Endothelial cell of umbilical vein (primary cell): ENCODE measurements around the gene CDC7. TPM values are rescaled to one million over a fixed set of nuclear protein-coding genes. Genes with fewer than 3 reads are reported as not detected.
"Not testable (repeated sequence)": the region's sequence is repeated elsewhere in the genome, so short reads cannot be mapped to it uniquely, and the experiment has no call there.

Experiments
- BruUV-seq: library from RNA; stranded (reverse); fragments of 400-500 nt; replicated peaks from 2 replicates; lab custom pipeline; 2021; lab: Mats Ljungman, UMichigan
- CTCF ChIA-PET: fragments of 300-600, 350-600 bp; sonication (Branson Sonifier 250); formaldehyde crosslinking; loops from one replicate; lab custom pipeline; 2021; ENCODE audit warnings: antibody characterized with exemption, inconsistent platforms; lab: Charles Lee
- POLR2A ChIA-PET: fragments of 300-600, 350-600 bp; sonication (Branson Sonifier 250); formaldehyde crosslinking; loops from one replicate; lab custom pipeline; 2021; ENCODE audit warnings: antibody characterized with exemption, inconsistent platforms; lab: Charles Lee
- DNase-seq: peaks from one replicate; pipeline ENCODE4 v3.0.0-alpha.2; 2011; ENCODE audit warnings: low read depth, low spot score
- FAIRE-seq: peaks from 2 replicates; lab custom pipeline; 2011; peaks lifted over from hg19 to GRCh38; lab: Jason Lieb, UNC
- H2AFZ ChIP-seq: 2 replicates; pipeline ENCODE4 v1.6.0; 2012; ENCODE audit warnings: low read depth, low read length, control low read depth, inconsistent platforms
- H3K27ac ChIP-seq: 2 replicates; pipeline ENCODE4 v1.5.1; 2011; ENCODE audit warnings: low read depth, mild to moderate bottlenecking, control low read depth, low read length, moderate library complexity; ENCODE audit not compliant: insufficient read depth
- H3K27me3 ChIP-seq, 2 experiments: 2 replicates each; pipeline versions ENCODE4 v1.6.0 to v1.6.1; 2011; ENCODE audit warnings: low read length in 2 of 2, mixed read lengths in 1 of 2; ENCODE audit not compliant: control insufficient read depth in 2 of 2, insufficient read depth in 2 of 2
- H3K36me3 ChIP-seq, 2 experiments: 2 replicates in 1 of 2; 3 replicates in 1 of 2; pipeline ENCODE4 v1.5.1; 2011; ENCODE audit warnings: low read length in 2 of 2, mild to moderate bottlenecking in 1 of 2, moderate library complexity in 1 of 2; ENCODE audit not compliant: control insufficient read depth in 2 of 2, insufficient read depth in 2 of 2; ENCODE audit errors: extremely low read depth in 1 of 2
- H3K4me1 ChIP-seq: 3 replicates; pipeline ENCODE4 v1.5.1; 2011; ENCODE audit warnings: mild to moderate bottlenecking, low read length; ENCODE audit not compliant: control insufficient read depth, insufficient read depth; ENCODE audit errors: extremely low read depth
- H3K4me2 ChIP-seq: 2 replicates; pipeline ENCODE4 v1.6.1; 2011; ENCODE audit warnings: low read length, control low read depth, mixed read lengths; ENCODE audit not compliant: insufficient read depth
- H3K4me3 ChIP-seq, 3 experiments: fragments of 200-600 bp in 1 of 3; sonication (generic), shearing (Covaris generic) in 1 of 3; replicated peaks in 1 of 3; 2 replicates each; pipeline ENCODE4 v1.5.1; 2011 to 2016; ENCODE audit warnings: control low read depth in 3 of 3, low read length in 3 of 3, mild to moderate bottlenecking in 2 of 3, inconsistent platforms in 1 of 3, low read depth in 1 of 3, moderate library complexity in 1 of 3; ENCODE audit not compliant: insufficient read depth in 1 of 3
- H3K79me2 ChIP-seq: 2 replicates; pipeline ENCODE4 v1.6.0; 2012; ENCODE audit warnings: low read length, inconsistent platforms; ENCODE audit not compliant: control insufficient read depth, insufficient read depth
- H3K9ac ChIP-seq: replicated peaks from 2 replicates; pipeline ENCODE3; 2011; ENCODE audit warnings: low read length, control low read depth; ENCODE audit not compliant: insufficient read depth; ENCODE audit errors: extremely low read depth
- H3K9me1 ChIP-seq: replicated peaks from 3 replicates; pipeline ENCODE4 v1.6.0; 2011; ENCODE audit warnings: mild to moderate bottlenecking, low read length; ENCODE audit not compliant: control insufficient read depth, insufficient read depth; ENCODE audit errors: extremely low read depth
- H3K9me3 ChIP-seq: replicated peaks from 2 replicates; pipeline ENCODE4 v1.5.1; 2012; ENCODE audit warnings: low read length, inconsistent platforms; ENCODE audit not compliant: control insufficient read depth, insufficient read depth
- H4K20me1 ChIP-seq: replicated peaks from 2 replicates; pipeline ENCODE3; 2011; ENCODE audit warnings: mild to moderate bottlenecking, low read length; ENCODE audit not compliant: control insufficient read depth, insufficient read depth; ENCODE audit errors: extremely low read depth
- EZH2 ChIP-seq: IDR thresholded peaks from 2 replicates; pipeline ENCODE4 v1.6.1; 2012; ENCODE audit warnings: borderline replicate concordance, low read depth, mild to moderate bottlenecking, moderate library complexity, low read length, inconsistent platforms; ENCODE audit not compliant: severe bottlenecking
- FOS ChIP-seq: IDR thresholded peaks from 2 replicates; pipeline ENCODE4 v1.6.1; 2011; ENCODE audit warnings: mild to moderate bottlenecking, low read length, moderate library complexity, borderline replicate concordance; ENCODE audit not compliant: insufficient read depth
- GATA2 ChIP-seq: IDR thresholded peaks from 2 replicates; pipeline ENCODE4 v1.7.0; 2011; ENCODE audit warnings: low read depth, mild to moderate bottlenecking, moderate library complexity, mixed read lengths, low read length; ENCODE audit not compliant: insufficient read length, insufficient read depth
- JUN ChIP-seq: IDR thresholded peaks from 2 replicates; pipeline ENCODE4 v1.6.1; 2011; ENCODE audit warnings: borderline replicate concordance, low read depth; ENCODE audit not compliant: insufficient read length, insufficient read depth
- MYC ChIP-seq: IDR thresholded peaks from one replicate; pipeline ENCODE4 v1.6.1; 2011; ENCODE audit warnings: mild to moderate bottlenecking, low read depth, low read length
- POLR2A ChIP-seq: IDR thresholded peaks from 2 replicates; pipeline ENCODE4 v1.6.1; 2012; ENCODE audit warnings: low read depth, mild to moderate bottlenecking, control low read depth, low read length
- POLR2AphosphoS5 ChIP-seq: IDR thresholded peaks from 2 replicates; pipeline ENCODE4 v1.6.1; 2012; ENCODE audit warnings: low read depth, mild to moderate bottlenecking, control low read depth, low read length, moderate library complexity; ENCODE audit not compliant: insufficient read depth
- dilution Hi-C: fragments of 300-500 bp; cut with MboI; formaldehyde crosslinking; loops from one replicate; pipeline ENCODE4 v1.15.0; 2019; ENCODE audit warnings: low sequenced_read_pairs; ENCODE audit not compliant: extremely low pct_ligation_motif_present
- intact Hi-C: fragments of 100-400 bp; cut with micrococcal nuclease; formaldehyde crosslinking; loops from one replicate; pipeline ENCODE4 v1.10.0; 2022
- polyA plus RNA-seq, 4 experiments: library from polyadenylated mRNA; depleted of rRNA in 3 of 4; stranded (reverse) in 3 of 4; unstranded in 1 of 4; fragments of >200 nt; gene quantifications; 2 replicates each; pipeline versions ENCODE4 v1.2.1 to v1.2.3, GENCODE V29; 2011 to 2012; ENCODE audit warnings: missing spikeins in 1 of 4
- total RNA-seq: library from RNA; stranded (reverse); gene quantifications from 2 replicates; pipeline ENCODE4 v1.2.3, GENCODE V29; 2021
- TF ChIP-seq, protein P1 (sequence below), 2 donors: IDR thresholded peaks; 1 replicate in 1 of 2; 2 replicates in 1 of 2; pipeline ENCODE4 v1.5.1; 2011; ENCODE audit warnings: low read length in 2 of 2, mild to moderate bottlenecking in 2 of 2, moderate library complexity in 2 of 2, control low read depth in 1 of 2, inconsistent platforms in 1 of 2, low read depth in 1 of 2; ENCODE audit not compliant: insufficient read depth in 1 of 2; ENCODE audit errors: extremely low read depth in 1 of 2
- TF ChIP-seq, protein P2 (sequence below): IDR thresholded peaks from 2 replicates; pipeline ENCODE4 v1.6.1; 2011; ENCODE audit not compliant: insufficient read depth, insufficient read length

Gene CDC7
- total and polyA plus RNA-seq, 2 donors (not counting 3 experiments of a cell fraction or from before 2014, with no cell fraction given), result 3.9 to 11.7 TPM

DNA sequence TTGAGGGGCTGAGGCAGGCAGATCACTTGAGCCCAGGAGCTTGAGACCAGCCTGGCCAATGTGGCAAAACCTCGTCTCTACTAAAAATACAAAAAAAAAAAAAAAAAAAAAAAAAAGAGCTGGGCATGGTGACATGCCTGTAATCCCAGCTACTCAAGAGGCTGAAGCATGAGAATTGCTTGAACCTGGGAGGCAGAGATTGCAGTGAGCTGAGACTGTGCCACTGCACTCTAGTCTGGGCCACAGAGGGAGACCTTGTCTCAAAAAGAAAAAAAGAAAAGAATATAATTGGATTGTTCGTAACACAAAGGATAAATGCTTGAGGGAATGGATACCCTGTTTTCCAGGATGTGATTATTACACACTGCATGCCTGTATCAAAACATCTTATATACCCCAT is 18.5 kb downstream of the CDC7 start:
- intact Hi-C loops, H3K27ac ChIP-seq, H3K36me3 ChIP-seq, POLR2A ChIA-PET, H3K9me3 ChIP-seq, H3K27me3 ChIP-seq, BruUV-seq, FAIRE-seq, H2AFZ ChIP-seq, H4K20me1 ChIP-seq, H3K9ac ChIP-seq, H3K9me1 ChIP-seq, H3K4me1 ChIP-seq, H3K4me2 ChIP-seq, DNase-seq, dilution Hi-C loops, H3K4me3 ChIP-seq, H3K79me2 ChIP-seq: not testable (repeated sequence)
- CTCF ChIA-PET, result interaction anchor here (0.6 to 1.9 kb wide), 3 partner anchors 76 to 365 kb away, joined by 3 to 7 read pairs (median 4); no protein-coding TSS in a partner anchor

DNA sequence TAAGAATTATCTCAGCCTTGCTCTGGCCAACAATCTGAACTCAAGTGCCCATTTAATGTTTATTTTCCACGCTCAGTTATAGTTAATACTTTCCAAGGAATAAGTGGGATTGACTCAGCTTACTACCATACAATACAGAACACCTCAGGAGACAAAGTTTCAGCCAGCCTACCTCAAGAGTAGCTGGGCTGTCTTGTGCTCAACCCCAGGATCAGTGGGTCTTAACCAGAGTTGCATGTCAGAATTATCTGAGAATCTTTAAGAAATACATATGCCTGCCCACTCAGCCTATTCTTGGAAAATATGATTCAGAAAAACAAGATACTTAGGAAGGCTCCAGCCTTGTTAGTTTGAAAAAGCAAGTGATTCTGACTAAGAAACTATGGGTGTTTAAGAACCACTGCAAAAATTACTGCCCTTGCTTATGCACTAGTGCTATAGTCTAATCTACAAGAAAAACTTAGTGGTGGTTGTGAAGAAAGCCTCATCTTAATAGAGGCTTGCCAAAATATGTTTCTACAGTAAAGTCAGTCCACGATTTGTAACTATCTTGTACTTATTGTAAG is 20.4 kb downstream of the CDC7 start:
- Histone ChIP-seq H3K4me2 (no peak overlapping the region), H3K79me2 (no peaks in the 10 kb centered on the region), H3K36me3 (no peaks in the 10 kb centered on the region), H3K27ac (no peak overlapping the region), H3K9me1 (peaks cover 2% of the 10 kb centered on the region), H2AFZ (no peak overlapping the region), H4K20me1 (no peaks in the 10 kb centered on the region), H3K4me1 (no peaks in the 10 kb centered on the region), H3K9me3 (no peaks in the 10 kb centered on the region), H3K27me3 (no peaks in the 10 kb centered on the region), H3K4me3 (no peak overlapping the region), H3K9ac (no peak overlapping the region)
- no TSS peak for BruUV-seq
- dilution Hi-C loops (no loop called here), intact Hi-C loops (no loop called here)
- FAIRE-seq (no peak), DNase-seq (no peak)
- ChIA-PET POLR2A (no interaction called here), CTCF (interaction anchor here (1.2 kb wide), 1 partner anchor 9 kb away, joined by 3 read pairs; no protein-coding TSS in a partner anchor)
- TF ChIP-seq, protein P1, sequence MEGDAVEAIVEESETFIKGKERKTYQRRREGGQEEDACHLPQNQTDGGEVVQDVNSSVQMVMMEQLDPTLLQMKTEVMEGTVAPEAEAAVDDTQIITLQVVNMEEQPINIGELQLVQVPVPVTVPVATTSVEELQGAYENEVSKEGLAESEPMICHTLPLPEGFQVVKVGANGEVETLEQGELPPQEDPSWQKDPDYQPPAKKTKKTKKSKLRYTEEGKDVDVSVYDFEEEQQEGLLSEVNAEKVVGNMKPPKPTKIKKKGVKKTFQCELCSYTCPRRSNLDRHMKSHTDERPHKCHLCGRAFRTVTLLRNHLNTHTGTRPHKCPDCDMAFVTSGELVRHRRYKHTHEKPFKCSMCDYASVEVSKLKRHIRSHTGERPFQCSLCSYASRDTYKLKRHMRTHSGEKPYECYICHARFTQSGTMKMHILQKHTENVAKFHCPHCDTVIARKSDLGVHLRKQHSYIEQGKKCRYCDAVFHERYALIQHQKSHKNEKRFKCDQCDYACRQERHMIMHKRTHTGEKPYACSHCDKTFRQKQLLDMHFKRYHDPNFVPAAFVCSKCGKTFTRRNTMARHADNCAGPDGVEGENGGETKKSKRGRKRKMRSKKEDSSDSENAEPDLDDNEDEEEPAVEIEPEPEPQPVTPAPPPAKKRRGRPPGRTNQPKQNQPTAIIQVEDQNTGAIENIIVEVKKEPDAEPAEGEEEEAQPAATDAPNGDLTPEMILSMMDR (IDR thresholded peaks at IDR 0.05; ENCODE audit: extremely low read depth in 1 of 2, insufficient read depth in 1 of 2, low read depth in 1 of 2, low read length in 2 of 2), result no peak
- no peak for TF ChIP-seq GATA2
- TF ChIP-seq FOS, result no peak
- no peak for TF ChIP-seq EZH2
- TF ChIP-seq, protein P2, sequence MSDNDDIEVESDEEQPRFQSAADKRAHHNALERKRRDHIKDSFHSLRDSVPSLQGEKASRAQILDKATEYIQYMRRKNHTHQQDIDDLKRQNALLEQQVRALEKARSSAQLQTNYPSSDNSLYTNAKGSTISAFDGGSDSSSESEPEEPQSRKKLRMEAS, result no peak
- no peak for TF ChIP-seq POLR2A
- TF ChIP-seq JUN, result no peak
- TF ChIP-seq MYC, result no peak
- TF ChIP-seq POLR2AphosphoS5, result no peak
